PC-3 (cell line): ENCODE results near the gene HDAC4. TPM values are rescaled to one million over a fixed set of nuclear protein-coding genes. Genes with fewer than 3 reads are reported as not detected.

Experiments
- ATAC-seq: fragments of 200-7000 bp; cut with Tn5 transposase; 2 replicates; pipeline ENCODE4 v1.9.1; 2020; ENCODE audit warnings: mild to moderate bottlenecking, moderate library complexity
- BruUV-seq: library from RNA; stranded (reverse); fragments of 400-500 nt; replicated peaks from 2 replicates; lab custom pipeline; 2021; lab: Mats Ljungman, UMichigan
- CTCF ChIA-PET: fragments of 300-600 bp; sonication (Branson Sonifier 250); formaldehyde crosslinking; loops from one replicate; lab custom pipeline; 2022; ENCODE audit warnings: antibody characterized with exemption; lab: Charles Lee
- POLR2A ChIA-PET: fragments of 300-600 bp; sonication (Branson Sonifier 250); formaldehyde crosslinking; loops from one replicate; lab custom pipeline; 2022; ENCODE audit warnings: antibody characterized with exemption; ENCODE audit not compliant: unreplicated experiment; lab: Charles Lee
- DNase-seq: peaks from one replicate; pipeline ENCODE4 v3.0.0-alpha.2; 2015
- H2AFZ ChIP-seq: fragments of 300-600 bp; sonication (generic); 2 replicates; pipeline ENCODE4 v1.6.0; 2016; ENCODE audit warnings: antibody characterized with exemption, low read length
- H3F3A ChIP-seq: fragments of 300-600 bp; sonication (generic); one replicate; pipeline ENCODE4 v1.6.0; 2017; ENCODE audit warnings: antibody characterized with exemption, low read length, control low read depth, mild to moderate bottlenecking; ENCODE audit not compliant: unreplicated experiment
- H3K27ac ChIP-seq: fragments of 300-600 bp; sonication (generic); 2 replicates; pipeline ENCODE4 v1.5.1; 2016; ENCODE audit warnings: mild to moderate bottlenecking, low read length
- H3K27me3 ChIP-seq: fragments of 300-600 bp; sonication (generic); 2 replicates; pipeline ENCODE4 v1.6.1; 2016; ENCODE audit warnings: low read length, mixed read lengths
- H3K36me3 ChIP-seq: fragments of 300-600 bp; sonication (generic); 2 replicates; pipeline ENCODE4 v1.6.1; 2016; ENCODE audit warnings: low read depth, mixed run types, low read length, mixed read lengths
- H3K4me1 ChIP-seq: fragments of 300-600 bp; sonication (generic); 2 replicates; pipeline ENCODE4 v1.5.1; 2016; ENCODE audit warnings: low read length; ENCODE audit not compliant: insufficient read depth
- H3K4me2 ChIP-seq: fragments of 300-600 bp; sonication (generic); 2 replicates; pipeline ENCODE4 v1.6.0; 2016; ENCODE audit warnings: low read length
- H3K4me3 ChIP-seq: fragments of 300-600 bp; sonication (generic); 2 replicates; pipeline ENCODE4 v1.5.1; 2016; ENCODE audit warnings: mild to moderate bottlenecking, low read length, mixed read lengths
- H3K79me2 ChIP-seq: fragments of 300-600 bp; sonication (generic); 2 replicates; pipeline ENCODE4 v1.6.1; 2017; ENCODE audit warnings: low read length, mixed read lengths
- H3K9ac ChIP-seq: fragments of 300-600 bp; sonication (generic); 2 replicates; pipeline ENCODE4 v1.6.0; 2016; ENCODE audit warnings: mild to moderate bottlenecking, low read length
- H3K9me2 ChIP-seq: fragments of 300-600 bp; sonication (generic); replicated peaks from 2 replicates; pipeline ENCODE4 v1.6.1; 2016; ENCODE audit warnings: mixed run types, low read length, mixed read lengths
- H3K9me3 ChIP-seq: fragments of 300-600 bp; sonication (generic); 2 replicates; pipeline ENCODE4 v1.6.1; 2016; ENCODE audit warnings: low read length, mixed read lengths
- H4K20me1 ChIP-seq: fragments of 300-600 bp; sonication (generic); 2 replicates; pipeline ENCODE4 v1.6.1; 2016; ENCODE audit warnings: low read length, mixed read lengths
- EZH2 ChIP-seq: fragments of 300-600 bp; sonication (generic); IDR thresholded peaks from one replicate; pipeline ENCODE4 v1.6.1; 2017; ENCODE audit warnings: antibody characterized with exemption, mild to moderate bottlenecking, low read length; ENCODE audit not compliant: unreplicated experiment
- EZH2phosphoT487 ChIP-seq: fragments of 300-600 bp; sonication (generic); IDR thresholded peaks from 2 replicates; pipeline ENCODE4 v1.6.1; 2018; ENCODE audit warnings: mild to moderate bottlenecking, antibody characterized with exemption, low read length, borderline replicate concordance
- intact Hi-C: fragments of 100-400 bp; cut with micrococcal nuclease; formaldehyde crosslinking; loops from 2 replicates; pipeline ENCODE4 v1.9.0; 2023
- total RNA-seq: library from RNA; depleted of rRNA; stranded (reverse); fragments of >200 nt; gene quantifications from 2 replicates; pipeline ENCODE4 v1.2.3, GENCODE V29; 2014
- TF ChIP-seq, protein P1 (sequence below): fragments of 300-600 bp; sonication (generic); conservative IDR thresholded peaks from 2 replicates; pipeline ENCODE4 v1.5.1; 2017; ENCODE audit warnings: antibody characterized with exemption, low read depth, mild to moderate bottlenecking, low read length

Gene HDAC4
- total RNA-seq, 1 experiment from 2014 or later, result 8.5 TPM

GRCh38 chr2:239310401-239311061 lies 90.3 kb downstream of the HDAC4 start:
- ATAC-seq (no peak), DNase-seq (no peak)
- BruUV-seq, result no TSS peak
- H3K9ac ChIP-seq, result no peak overlapping the region
- intact Hi-C loops, result no loop called here
- no peak overlapping the region for H2AFZ ChIP-seq
- H3K4me1 ChIP-seq, result no peaks in the 10 kb centered on the region
- no peaks in the 10 kb centered on the region for H3K27me3 ChIP-seq
- H3K79me2 ChIP-seq, result 0 out of 2 replicates have a peak, but pooled peaks cover 11% of the 10 kb centered on the region
- ChIA-PET CTCF (no interaction called here), POLR2A (no interaction called here)
- H3K4me2 ChIP-seq, result no peak overlapping the region
- no peaks in the 10 kb centered on the region for H4K20me1 ChIP-seq
- no peaks in the 10 kb centered on the region for H3F3A ChIP-seq
- no peak overlapping the region for H3K4me3 ChIP-seq
- TF ChIP-seq, protein P1, sequence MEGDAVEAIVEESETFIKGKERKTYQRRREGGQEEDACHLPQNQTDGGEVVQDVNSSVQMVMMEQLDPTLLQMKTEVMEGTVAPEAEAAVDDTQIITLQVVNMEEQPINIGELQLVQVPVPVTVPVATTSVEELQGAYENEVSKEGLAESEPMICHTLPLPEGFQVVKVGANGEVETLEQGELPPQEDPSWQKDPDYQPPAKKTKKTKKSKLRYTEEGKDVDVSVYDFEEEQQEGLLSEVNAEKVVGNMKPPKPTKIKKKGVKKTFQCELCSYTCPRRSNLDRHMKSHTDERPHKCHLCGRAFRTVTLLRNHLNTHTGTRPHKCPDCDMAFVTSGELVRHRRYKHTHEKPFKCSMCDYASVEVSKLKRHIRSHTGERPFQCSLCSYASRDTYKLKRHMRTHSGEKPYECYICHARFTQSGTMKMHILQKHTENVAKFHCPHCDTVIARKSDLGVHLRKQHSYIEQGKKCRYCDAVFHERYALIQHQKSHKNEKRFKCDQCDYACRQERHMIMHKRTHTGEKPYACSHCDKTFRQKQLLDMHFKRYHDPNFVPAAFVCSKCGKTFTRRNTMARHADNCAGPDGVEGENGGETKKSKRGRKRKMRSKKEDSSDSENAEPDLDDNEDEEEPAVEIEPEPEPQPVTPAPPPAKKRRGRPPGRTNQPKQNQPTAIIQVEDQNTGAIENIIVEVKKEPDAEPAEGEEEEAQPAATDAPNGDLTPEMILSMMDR, result no peak
- no peak for TF ChIP-seq EZH2phosphoT487
- TF ChIP-seq EZH2, result no peak
- no peaks in the 10 kb centered on the region for H3K9me2 ChIP-seq
- no peaks in the 10 kb centered on the region for H3K9me3 ChIP-seq
- no peak overlapping the region for H3K27ac ChIP-seq
- H3K36me3 ChIP-seq, result no peaks in the 10 kb centered on the region

GRCh38 chr2:239309398-239310245 lies 91.2 kb downstream of the HDAC4 start:
- 0 out of 2 replicates have a peak, but pooled peaks cover 11% of the 10 kb centered on the region for H3K79me2 ChIP-seq

More at GRCh38 chr2:239309398-239310245, 91.2 kb downstream of the HDAC4 start:
- ATAC-seq (no peak), DNase-seq (no peak)
- no peaks in the 10 kb centered on the region for H3K4me1 ChIP-seq
- H4K20me1 ChIP-seq, result no peaks in the 10 kb centered on the region
- H3K9me2 ChIP-seq, result no peaks in the 10 kb centered on the region
- intact Hi-C loops, result no loop called here
- H3K9ac ChIP-seq, result no peak overlapping the region
- BruUV-seq, result no TSS peak
- POLR2A ChIA-PET, result no interaction called here
- H3F3A ChIP-seq, result no peaks in the 10 kb centered on the region
- TF ChIP-seq, protein P1, result no peak
- TF ChIP-seq EZH2phosphoT487 (no peak), EZH2 (no peak)
- CTCF ChIA-PET, result no interaction called here
- H3K9me3 ChIP-seq, result no peaks in the 10 kb centered on the region
- no peaks in the 10 kb centered on the region for H3K27me3 ChIP-seq
- no peak overlapping the region for H2AFZ ChIP-seq
- no peak overlapping the region for H3K4me2 ChIP-seq
- no peak overlapping the region for H3K4me3 ChIP-seq
- no peaks in the 10 kb centered on the region for H3K36me3 ChIP-seq
- no peak overlapping the region for H3K27ac ChIP-seq
